ENCODE measurements around the gene SYT1. TPM values are rescaled to one million over a fixed set of nuclear protein-coding genes. Genes with fewer than 3 reads are reported as not detected.

Gene SYT1
- polyA plus RNA-seq, 3 donors: 0.72 TPM; not detected in 2

DNA sequence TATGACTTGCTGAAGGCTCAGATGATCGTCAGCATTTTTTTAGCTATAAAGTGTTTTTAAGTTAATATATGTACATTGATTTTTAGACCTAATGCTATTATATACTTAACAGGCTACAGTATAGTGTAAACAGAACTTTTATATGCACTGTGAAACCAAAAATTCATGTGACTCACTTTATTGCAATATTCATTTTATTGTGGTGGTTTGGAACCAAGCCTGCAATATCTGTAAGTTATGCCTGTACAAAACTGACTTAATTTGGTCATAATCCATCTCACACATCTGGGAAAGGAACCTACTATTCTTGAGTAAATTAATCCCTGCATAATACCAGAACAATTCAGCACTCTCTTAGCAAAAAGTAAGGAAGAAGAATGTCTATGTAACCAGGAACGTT, 390.7 kb downstream of the SYT1 start:
- 86% methylated on average over 1 of the region's 2 CpGs for WGBS (ENCODE audit: insufficient coverage)
- H3K4me2 ChIP-seq (replicated peaks; ENCODE audit: extremely low read depth, low read length, poor library complexity, severe bottlenecking): no peak overlapping the region
- no peaks in the 10 kb centered on the region for H3K79me2 ChIP-seq (ENCODE audit: insufficient read depth, low read length)
- intact Hi-C loops (cut with micrococcal nuclease): no loop called here
- H3K4me3 ChIP-seq (replicated peaks in 1 of 3; ENCODE audit: low read depth in 2 of 3, low read length in 3 of 3): no peak overlapping the region
- H3K9me3 Mint-ChIP-seq: peaks cover 0 to 6% (median 3%) of the 10 kb centered on the region in 7 donors
- no peaks in the 10 kb centered on the region for H3K36me3 ChIP-seq (replicated peaks in 1 of 2; ENCODE audit: control insufficient read depth in 1 of 2, insufficient read depth in 2 of 2, low read length in 2 of 2)
- H3K4me3 Mint-ChIP-seq: no peak overlapping the region
- no peak overlapping the region for H2AFZ ChIP-seq (ENCODE audit: insufficient read depth, low read depth, low read length, poor library complexity, severe bottlenecking)
- no peak overlapping the region for H3K9ac ChIP-seq (ENCODE audit: insufficient read depth, low read length, poor library complexity, severe bottlenecking)
- no peaks in the 10 kb centered on the region for H4K20me1 ChIP-seq (ENCODE audit: insufficient read depth, low read length)
- H3K4me1 Mint-ChIP-seq: no peaks in the 10 kb centered on the region
- H3K27ac Mint-ChIP-seq: no peak overlapping the region
- no peaks in the 10 kb centered on the region for H3K4me1 ChIP-seq (ENCODE audit: control insufficient read depth in 1 of 2, insufficient read depth in 2 of 2, low read length in 2 of 2)
- no peaks in the 10 kb centered on the region for H3K27me3 ChIP-seq (ENCODE audit: control insufficient read depth in 2 of 2, insufficient read depth in 2 of 2, low read length in 2 of 2)
- DNase-seq: no peak
- H3K36me3 Mint-ChIP-seq: no peaks in the 10 kb centered on the region
- H3K27ac ChIP-seq (ENCODE audit: low read depth in 1 of 2, low read length in 2 of 2): no peak overlapping the region
- H3K9me3 ChIP-seq (replicated peaks in 1 of 2; ENCODE audit: control insufficient read depth in 1 of 2, insufficient read depth in 1 of 2, low read length in 2 of 2): no peaks in the 10 kb centered on the region
- TF ChIP-seq, protein P1, sequence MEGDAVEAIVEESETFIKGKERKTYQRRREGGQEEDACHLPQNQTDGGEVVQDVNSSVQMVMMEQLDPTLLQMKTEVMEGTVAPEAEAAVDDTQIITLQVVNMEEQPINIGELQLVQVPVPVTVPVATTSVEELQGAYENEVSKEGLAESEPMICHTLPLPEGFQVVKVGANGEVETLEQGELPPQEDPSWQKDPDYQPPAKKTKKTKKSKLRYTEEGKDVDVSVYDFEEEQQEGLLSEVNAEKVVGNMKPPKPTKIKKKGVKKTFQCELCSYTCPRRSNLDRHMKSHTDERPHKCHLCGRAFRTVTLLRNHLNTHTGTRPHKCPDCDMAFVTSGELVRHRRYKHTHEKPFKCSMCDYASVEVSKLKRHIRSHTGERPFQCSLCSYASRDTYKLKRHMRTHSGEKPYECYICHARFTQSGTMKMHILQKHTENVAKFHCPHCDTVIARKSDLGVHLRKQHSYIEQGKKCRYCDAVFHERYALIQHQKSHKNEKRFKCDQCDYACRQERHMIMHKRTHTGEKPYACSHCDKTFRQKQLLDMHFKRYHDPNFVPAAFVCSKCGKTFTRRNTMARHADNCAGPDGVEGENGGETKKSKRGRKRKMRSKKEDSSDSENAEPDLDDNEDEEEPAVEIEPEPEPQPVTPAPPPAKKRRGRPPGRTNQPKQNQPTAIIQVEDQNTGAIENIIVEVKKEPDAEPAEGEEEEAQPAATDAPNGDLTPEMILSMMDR (IDR thresholded peaks at IDR 0.05): no peak
- no peaks in the 10 kb centered on the region for H3K27me3 Mint-ChIP-seq (ENCODE audit: low read depth in 3 of 3)

DNA sequence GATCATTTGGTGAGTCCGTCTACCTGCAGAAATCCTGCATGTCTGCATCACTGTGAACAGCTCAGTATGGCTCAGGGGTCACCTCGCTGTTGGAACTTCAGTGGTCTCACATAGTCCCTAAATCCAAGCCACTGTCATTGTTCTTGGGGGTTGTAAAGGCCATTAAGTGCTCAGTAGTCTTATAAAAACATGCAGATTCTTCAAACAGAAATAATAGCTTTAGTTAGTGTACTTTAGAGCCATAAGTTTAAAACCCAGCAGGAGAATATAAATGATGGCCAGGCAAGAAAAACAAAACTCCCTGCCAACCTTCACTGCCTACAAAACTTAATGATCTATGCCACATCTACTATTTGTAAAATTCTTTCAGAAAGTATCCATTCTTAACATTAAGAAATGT, 396.3 kb downstream of the SYT1 start:
- Mint-ChIP-seq H3K4me1 (no peaks in the 10 kb centered on the region), H3K4me3 (no peak overlapping the region), H3K36me3 (no peaks in the 10 kb centered on the region), H3K27me3 (ENCODE audit: low read depth in 3 of 3) (no peaks in the 10 kb centered on the region), H3K9me3 (peaks cover 0 to 6% (median 0%) of the 10 kb centered on the region in 7 donors), H3K27ac (no peak overlapping the region)
- DNase-seq: no peak
- H3K4me1 ChIP-seq (ENCODE audit: control insufficient read depth in 1 of 2, insufficient read depth in 2 of 2, low read length in 2 of 2): no peaks in the 10 kb centered on the region
- no peak overlapping the region for H3K4me3 ChIP-seq (replicated peaks in 1 of 3; ENCODE audit: low read depth in 2 of 3, low read length in 3 of 3)
- no peaks in the 10 kb centered on the region for H3K27me3 ChIP-seq (ENCODE audit: control insufficient read depth in 2 of 2, insufficient read depth in 2 of 2, low read length in 2 of 2)
- H3K9me3 ChIP-seq (replicated peaks in 1 of 2; ENCODE audit: control insufficient read depth in 1 of 2, insufficient read depth in 1 of 2, low read length in 2 of 2): no peaks in the 10 kb centered on the region
- H3K9ac ChIP-seq (ENCODE audit: insufficient read depth, low read length, poor library complexity, severe bottlenecking): no peak overlapping the region
- no peak overlapping the region for H3K27ac ChIP-seq (ENCODE audit: low read depth in 1 of 2, low read length in 2 of 2)
- H4K20me1 ChIP-seq (ENCODE audit: insufficient read depth, low read length): no peaks in the 10 kb centered on the region
- intact Hi-C loops (cut with micrococcal nuclease): no loop called here
- no peak overlapping the region for H3K4me2 ChIP-seq (replicated peaks; ENCODE audit: extremely low read depth, low read length, poor library complexity, severe bottlenecking)
- H3K36me3 ChIP-seq (replicated peaks in 1 of 2; ENCODE audit: control insufficient read depth in 1 of 2, insufficient read depth in 2 of 2, low read length in 2 of 2): no peaks in the 10 kb centered on the region
- H2AFZ ChIP-seq (ENCODE audit: insufficient read depth, low read depth, low read length, poor library complexity, severe bottlenecking): no peak overlapping the region
- no peaks in the 10 kb centered on the region for H3K79me2 ChIP-seq (ENCODE audit: insufficient read depth, low read length)
- WGBS (ENCODE audit: insufficient coverage): 88% methylated on average over 2 of the region's 2 CpGs
- TF ChIP-seq, protein P1 (IDR thresholded peaks at IDR 0.05): no peak

Measured in CD14-positive monocyte (primary cell).